Activated T-cell treated with anti-CD3 and anti-CD28 coated beads for 48 hours (primary cell): ENCODE measurements around the gene SERPINF2.
"Not testable (repeated sequence)": the region's sequence is repeated elsewhere in the genome, so short reads cannot be mapped to it uniquely, and the experiment has no call there.

Source experiments
- DNase-seq: peaks from one replicate; pipeline ENCODE4 v3.0.0-alpha.2; 2020; ENCODE audit warnings: low read depth

The SERPINF2 gene

GRCh38 chr17:1716076-1716911, 26.4 kb upstream of the SERPINF2 start:
- DNase-seq, result peak; percentile 100

GRCh38 chr17:1716912-1717695, 25.6 kb upstream of the SERPINF2 start:
- DNase-seq, result peak; percentile 78

GRCh38 chr17:1718362-1719165, 24.1 kb upstream of the SERPINF2 start:
- DNase-seq, result no peak

DNA sequence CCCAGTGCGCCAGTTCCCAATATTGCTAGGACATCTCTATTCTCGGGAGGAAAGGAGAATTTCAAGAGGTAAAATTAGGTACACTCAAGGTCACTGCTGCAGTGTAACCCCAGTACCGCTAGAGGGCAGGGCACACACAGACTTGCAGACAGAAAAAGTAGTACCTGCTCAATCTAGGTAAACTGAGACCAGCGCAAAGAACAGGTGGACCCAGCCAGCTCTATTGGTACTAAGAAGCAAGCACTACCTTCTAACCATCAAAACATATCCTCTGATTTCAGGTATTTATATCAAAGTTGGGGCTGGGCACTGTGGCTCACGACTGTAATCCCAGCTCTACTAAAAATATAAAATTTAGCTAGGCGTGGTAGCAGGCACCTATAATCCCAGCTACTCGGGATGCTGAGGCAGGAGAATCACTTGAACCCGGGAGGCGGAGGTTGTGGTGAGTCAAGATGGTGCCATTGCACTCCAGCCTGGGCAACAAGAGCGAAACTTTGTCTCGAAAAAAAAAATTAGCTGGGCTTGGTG, 21.8 kb upstream of the SERPINF2 start:
- peak; percentile 56 for DNase-seq

DNA sequence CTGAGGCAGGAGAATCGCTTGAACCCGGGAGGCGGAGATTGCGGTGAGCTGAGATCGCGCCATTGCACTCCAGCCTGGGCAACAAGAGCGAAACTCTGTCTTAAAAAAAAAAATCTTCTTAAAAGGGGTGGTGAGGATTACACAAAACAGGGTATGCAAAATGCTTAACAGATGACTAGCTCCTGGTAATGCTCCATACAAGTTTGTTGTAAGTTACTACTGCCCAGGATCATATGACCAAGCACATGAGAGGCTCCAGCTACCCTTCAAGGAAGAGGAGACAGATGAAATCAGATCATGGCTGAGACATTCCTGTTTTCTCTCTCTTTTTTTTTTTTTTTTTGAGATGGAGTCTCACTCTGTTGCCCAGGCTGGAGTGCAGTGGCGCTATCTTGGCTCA, 20.6 kb upstream of the SERPINF2 start:
- DNase-seq, result not testable (repeated sequence)

DNA sequence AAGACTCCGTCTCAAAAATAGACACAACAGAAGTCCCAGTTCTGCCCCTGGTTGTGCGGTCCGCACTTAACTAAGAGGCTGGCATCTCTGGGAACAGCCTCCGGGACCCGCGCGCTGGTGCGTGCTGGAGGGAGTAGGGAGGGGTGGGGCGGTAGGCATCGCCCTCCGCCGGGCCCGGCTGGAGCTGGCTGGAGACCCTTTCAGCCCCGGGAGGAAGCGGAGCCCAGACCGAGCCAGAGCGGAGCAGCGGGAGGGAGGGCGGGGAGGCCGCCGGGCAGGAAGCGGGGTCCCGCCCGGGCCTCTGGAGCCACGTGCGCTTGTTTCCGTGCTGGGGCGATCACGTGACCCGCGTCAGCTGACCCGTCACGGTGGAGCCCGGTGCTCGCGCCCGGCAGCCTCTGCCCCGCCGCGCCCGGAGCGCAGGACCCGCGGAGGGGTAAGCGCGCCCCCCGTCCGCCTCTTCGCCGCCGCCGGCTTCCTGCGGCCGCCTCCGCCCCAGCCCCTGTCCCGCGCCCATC, 18.3 kb upstream of the SERPINF2 start, which contains the start of gene WDR81:
Gene WDR81 (plus strand): TSS at position 354 of the 518 bp plus-strand sequence. CDS start 256 bp downstream, outside the sequence.
- peak; percentile 87 for DNase-seq

GRCh38 chr17:1724869-1725641, 17.6 kb upstream of the SERPINF2 start:
- no peak for DNase-seq

DNA sequence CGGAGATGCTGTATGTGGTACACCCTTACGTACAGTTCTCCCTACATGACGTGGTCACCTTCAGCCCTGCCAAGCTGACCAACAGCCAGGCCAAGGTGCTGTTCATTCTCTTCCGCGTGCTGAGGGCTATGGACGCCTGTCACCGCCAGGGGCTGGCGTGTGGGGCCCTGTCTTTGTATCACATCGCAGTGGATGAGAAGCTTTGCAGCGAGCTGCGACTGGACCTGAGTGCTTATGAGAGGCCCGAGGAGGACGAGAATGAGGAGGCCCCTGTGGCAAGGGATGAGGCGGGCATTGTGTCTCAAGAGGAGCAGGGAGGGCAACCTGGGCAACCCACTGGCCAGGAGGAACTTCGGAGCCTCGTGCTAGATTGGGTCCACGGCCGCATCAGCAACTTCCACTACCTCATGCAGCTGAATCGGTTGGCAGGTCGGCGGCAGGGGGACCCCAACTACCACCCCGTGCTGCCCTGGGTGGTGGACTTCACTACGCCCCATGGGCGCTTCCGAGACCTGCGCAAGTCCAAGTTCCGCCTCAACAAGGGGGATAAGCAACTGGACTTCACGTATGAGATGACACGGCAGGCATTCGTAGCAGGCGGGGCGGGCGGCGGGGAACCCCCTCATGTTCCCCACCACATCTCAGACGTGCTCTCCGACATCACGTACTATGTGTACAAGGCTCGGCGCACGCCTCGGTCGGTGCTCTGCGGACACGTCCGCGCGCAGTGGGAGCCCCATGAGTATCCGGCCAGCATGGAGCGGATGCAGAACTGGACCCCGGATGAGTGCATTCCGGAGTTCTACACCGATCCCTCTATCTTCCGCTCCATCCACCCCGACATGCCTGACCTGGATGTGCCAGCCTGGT, 16.8 kb upstream of the SERPINF2 start:
- DNase-seq, result no peak

GRCh38 chr17:1726626-1727257, 15.9 kb upstream of the SERPINF2 start:
- no peak for DNase-seq

GRCh38 chr17:1727258-1727789, 15.3 kb upstream of the SERPINF2 start:
- no peak for DNase-seq

DNA sequence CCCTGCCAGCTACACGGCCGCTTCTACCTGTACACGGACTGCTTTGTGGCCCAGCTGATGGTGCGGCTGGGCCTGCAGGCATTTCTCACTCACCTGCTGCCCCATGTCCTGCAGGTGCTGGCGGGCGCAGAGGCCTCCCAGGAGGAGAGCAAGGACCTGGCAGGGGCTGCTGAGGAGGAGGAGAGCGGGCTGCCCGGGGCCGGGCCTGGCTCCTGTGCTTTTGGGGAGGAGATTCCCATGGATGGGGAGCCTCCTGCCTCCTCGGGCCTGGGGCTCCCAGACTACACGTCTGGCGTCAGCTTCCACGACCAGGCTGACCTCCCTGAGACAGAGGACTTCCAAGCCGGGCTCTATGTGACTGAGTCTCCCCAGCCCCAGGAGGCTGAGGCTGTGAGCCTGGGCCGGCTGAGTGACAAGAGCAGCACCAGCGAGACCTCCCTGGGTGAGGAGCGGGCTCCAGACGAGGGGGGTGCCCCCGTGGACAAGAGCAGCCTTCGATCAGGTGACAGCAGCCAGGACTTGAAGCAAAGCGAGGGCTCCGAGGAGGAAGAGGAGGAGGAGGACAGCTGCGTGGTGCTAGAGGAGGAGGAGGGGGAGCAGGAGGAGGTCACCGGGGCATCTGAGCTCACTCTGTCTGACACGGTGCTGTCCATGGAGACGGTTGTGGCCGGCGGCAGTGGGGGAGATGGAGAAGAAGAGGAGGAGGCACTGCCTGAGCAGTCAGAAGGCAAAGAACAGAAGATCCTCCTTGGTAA, 14.6 kb upstream of the SERPINF2 start:
- DNase-seq, result no peak

DNA sequence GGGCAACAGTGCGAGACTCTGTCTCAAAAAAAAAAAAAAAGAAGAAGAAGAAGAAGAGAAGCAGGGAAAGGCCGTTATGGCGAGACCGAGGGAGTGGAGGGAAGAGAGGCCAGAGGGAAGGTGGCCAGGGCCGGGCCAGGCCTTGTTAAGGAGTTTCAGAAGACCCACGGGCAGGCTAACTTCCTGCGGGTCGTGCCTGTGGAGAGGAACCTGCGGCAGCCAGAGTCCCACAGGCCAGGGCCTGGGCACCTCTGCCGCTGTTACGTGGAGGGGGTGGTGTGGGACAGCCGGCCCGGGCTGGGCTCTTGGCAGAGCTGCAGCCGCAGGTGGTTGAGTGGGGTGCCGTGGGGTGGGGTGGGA, 12.7 kb upstream of the SERPINF2 start:
- DNase-seq, result no peak

- no peak for DNase-seq
Measured at GRCh38 chr17:1730326-1731193, 12.1 kb upstream of the SERPINF2 start.

- DNase-seq, result no peak
Measured at GRCh38 chr17:1731194-1731506, 11.5 kb upstream of the SERPINF2 start.

- no peak for DNase-seq
Measured at GRCh38 chr17:1732241-1732832, 10.3 kb upstream of the SERPINF2 start.

DNA sequence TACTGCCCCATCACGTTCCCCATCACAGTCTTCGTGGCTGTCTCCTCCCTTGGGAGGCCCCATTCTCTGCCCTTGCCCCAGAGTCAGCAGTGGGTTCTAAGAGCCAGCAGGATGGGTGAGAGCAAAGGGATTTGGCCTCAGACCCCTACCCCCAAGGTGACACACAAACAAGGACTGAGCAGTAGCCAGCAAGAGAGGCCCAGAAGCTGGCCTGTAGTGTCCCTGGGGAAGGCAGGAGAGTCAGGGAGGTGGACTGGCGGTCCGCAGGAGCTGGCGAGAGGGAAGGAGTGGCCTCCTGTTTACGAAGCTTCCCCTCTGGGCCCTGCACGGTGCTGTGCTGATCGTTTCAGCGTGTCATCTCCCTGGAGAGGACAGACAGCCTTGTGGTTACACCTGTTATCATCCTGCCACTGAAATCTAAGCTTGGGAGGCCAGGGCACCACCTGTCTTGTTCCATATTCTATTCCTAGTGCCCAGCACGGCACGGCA, 9.8 kb upstream of the SERPINF2 start:
- DNase-seq, result no peak

DNA sequence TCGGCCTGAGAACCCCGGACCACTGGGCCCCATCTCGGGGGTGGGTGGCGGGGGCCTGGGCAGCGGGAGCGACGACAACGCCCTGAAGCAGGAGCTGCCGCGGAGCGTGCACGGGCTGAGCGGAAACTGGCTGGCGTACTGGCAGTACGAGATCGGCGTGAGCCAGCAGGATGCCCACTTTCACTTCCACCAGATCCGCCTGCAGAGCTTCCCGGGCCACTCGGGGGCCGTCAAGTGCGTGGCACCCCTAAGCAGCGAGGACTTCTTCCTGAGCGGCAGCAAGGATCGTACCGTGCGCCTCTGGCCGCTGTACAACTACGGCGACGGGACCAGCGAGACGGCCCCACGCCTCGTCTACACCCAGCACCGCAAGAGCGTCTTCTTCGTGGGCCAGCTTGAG, 8.9 kb upstream of the SERPINF2 start:
- no peak for DNase-seq
